Astrocyte of the hippocampus (primary cell): ENCODE measurements around the gene POP7.

ENCODE experiments used
- DNase-seq: peaks from one replicate; pipeline ENCODE4 v3.0.0; 2011; ENCODE audit warnings: low read depth, low spot score

POP7 gene

DNA sequence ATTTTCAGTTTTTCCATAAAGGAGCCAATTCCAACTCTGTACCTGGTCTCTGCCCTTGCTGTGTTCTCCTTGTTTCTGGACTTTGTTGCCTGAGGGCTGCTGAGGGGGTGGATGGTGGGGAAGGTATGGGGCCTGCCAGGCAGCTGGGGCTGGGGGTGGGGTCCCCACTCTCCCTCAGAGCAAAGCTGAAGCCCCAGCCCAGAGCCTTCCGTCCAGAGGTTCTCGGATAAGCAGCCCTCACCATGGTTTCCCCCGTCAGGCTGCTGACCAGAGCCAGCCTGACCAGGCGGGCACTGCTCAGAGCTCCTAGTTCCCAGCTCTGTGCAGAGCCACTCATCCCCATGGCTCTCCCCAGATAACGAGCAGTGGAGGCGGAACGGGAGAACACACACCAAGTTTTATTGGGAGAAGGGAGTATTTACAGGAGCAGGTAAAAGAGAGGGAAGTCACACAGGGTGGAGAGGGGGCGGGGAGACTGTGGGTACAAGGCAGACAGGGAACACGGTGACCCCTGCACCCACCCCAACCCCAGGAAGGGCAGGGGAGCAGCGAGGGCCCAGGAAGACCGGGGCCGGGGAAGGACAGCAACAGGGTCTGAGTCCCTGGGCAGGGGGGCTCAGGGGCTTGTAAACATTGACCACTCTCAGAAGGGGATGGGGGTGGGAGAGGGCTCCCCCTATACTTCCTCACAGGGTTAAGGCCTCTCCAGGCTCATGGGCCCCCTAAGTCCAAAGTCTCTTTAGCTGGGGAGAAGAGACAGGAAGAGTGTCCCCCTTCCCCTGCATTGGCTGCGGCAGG lies 26.6 kb upstream of the POP7 start:
- DNase-seq, result no peak

DNA sequence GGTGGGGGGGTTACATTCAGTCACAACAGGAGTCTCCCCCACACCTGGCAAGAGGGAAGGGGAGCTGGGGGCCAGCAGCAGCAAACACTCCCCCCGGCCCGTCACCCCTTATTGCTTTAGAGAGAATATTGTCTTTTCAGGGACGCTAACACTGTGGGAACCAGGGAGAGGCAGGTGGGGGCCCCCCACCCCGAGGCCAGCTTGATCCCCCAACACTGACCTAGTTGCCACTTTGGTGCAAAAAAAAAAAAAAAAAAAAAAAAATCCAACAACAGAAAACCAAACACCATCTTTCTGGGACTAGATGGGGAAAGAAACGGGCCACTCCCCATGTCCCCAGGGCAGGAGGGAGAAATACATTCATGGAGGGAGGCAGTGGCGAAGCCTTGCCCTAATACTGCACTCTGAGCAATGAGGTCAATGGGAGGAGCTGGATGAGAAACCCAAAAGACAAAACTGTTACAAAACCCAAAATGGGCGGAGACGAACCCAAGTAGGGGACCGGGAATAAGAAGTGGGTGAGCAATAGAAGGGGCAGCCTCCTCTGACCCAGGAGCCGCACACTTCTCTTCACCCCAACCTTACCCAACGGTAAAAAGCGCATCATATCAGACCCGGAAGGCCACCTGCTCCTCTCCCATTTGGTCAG lies 25.9 kb upstream of the POP7 start:
- DNase-seq, result no peak

- no peak for DNase-seq
Observed at GRCh38 chr7:100680576-100681271, 25.2 kb upstream of the POP7 start.

- DNase-seq, result no peak
Observed at GRCh38 chr7:100681491-100682227, 24.3 kb upstream of the POP7 start.

DNA sequence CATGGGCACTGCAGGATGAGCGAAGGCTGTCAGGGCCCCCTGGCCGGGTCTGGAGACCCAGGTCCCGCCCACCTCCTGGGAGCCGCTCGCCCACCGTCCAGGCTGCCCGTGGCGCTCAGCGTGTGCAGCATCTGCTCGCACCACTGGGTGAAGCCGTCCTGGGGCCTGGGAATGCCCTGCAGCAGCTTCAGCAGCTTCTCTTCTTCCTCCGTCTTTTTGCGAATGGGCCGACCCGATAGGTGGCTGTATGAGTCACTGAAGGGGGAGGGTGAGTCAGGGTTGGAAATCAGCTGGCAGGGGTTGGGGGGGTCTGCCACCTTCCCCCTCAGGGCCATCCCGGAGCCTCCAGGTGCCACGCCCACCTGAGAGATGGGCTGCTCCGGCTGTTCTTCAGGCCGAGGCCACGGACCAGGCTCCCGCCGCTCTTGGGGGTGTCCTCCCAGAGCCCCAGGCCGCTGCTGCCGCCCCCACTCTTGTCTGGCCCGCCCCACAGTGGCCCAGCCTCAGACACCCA lies 23.6 kb upstream of the POP7 start:
- peak; percentile 52 for DNase-seq

- DNase-seq, result no peak
Observed at GRCh38 chr7:100682991-100683658, 22.8 kb upstream of the POP7 start.

GRCh38 chr7:100683659-100684533 lies 22.0 kb upstream of the POP7 start:
- no peak for DNase-seq

DNA sequence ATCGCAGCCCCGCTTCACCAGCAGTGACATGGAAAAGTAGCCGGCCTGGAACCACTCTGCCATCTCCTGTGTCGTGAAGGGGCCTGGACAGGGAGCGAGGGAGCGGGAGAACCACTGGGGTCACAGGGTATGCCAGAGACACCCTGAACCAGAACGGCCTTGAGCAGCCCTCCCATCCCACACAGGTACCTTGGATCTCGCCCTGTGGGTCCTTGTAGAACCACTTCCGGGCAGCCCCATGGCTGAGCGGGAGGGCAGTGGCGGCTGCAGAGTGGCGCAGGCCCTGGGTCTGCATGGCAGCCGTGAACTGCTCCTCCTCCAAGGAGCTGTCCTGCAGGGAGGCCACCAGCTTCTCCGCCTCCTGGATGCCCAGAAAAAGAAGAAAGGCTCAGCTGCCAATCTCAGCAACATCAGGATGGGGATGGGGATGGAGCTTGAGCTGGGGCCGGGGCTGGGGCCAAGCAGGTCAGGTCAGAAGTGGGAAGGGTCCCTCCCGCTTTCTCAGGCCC lies 21.3 kb upstream of the POP7 start:
- DNase-seq, result no peak

DNA sequence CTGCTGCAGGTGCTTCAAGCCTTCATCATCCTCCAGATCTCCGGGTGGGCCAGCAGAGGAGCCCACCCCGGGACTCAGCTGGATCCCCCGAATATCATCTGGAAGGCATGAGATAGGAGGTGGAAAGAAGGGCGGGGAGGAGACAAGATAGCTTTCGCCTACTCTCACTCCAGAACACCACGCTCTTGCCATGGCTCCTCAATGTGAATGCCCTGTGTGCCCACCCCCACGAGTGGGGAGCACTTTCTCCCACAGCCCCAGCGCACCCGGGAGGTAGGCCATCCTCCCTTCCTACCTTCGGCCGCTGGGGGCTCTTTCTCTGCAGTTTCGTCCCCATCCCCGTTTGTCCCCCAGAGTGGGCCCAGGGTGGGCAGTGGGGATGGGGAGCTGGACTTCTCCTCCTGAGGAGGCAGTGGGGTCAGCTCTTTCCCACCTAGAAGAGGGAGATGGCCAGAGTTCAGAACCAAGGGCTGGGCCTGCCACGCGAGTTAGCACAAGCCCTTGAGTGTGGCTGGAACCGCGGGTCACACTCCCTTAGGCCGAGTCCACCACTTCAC lies 20.8 kb upstream of the POP7 start:
- DNase-seq, result no peak

GRCh38 chr7:100685631-100686145 lies 20.2 kb upstream of the POP7 start:
- DNase-seq, result no peak

- no peak for DNase-seq
Observed at GRCh38 chr7:100686201-100686821, 19.6 kb upstream of the POP7 start.

DNA sequence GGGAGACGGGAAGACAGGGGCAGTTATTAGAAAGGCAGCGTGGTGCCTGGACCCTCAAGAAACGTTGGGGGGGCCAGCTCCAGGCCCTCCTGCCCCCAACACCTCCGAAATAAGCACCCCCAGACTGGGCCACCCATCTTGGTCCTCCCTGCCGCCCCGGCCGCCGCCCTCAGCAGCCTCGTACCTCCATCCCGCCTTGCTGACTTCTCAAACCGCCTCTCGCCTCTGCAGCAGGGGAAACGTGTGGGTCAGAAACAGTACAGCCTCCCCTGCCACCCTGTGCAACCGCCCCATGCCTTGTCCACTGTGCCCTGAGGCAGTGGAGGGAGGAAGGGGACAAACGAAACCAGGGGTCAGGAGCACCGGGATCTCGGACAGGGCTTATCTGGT lies 19.1 kb upstream of the POP7 start:
- DNase-seq, result no peak

- DNase-seq, result no peak
Observed at GRCh38 chr7:100687261-100687660, 18.7 kb upstream of the POP7 start.

GRCh38 chr7:100687751-100688300 lies 18.1 kb upstream of the POP7 start:
- no peak for DNase-seq

DNA sequence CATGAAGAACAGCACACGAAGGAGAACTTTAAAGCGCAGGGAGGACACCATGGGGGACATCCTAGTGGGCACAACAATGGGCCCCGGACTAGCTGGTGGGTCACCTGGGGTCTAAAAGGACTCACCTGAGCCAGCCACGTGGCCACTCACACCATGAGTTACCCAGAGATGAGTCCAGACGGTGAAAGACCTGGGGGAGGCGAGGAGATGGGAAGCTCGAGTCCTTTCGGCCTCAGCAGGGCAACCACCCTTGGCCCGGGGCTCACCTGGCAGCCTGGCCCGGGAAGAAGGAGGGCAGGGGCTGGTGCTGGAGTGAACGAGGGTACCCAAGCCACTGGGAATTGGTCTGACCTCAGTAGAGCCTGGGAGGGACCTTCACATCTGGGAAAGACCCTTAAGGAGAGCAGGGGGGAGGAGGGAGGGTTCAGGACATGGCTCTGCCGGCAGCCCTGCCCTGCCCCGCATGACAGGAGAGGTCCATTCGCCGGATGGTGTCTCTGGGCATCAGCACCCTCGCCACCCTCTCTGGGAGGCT lies 17.5 kb upstream of the POP7 start:
- DNase-seq, result no peak

- no peak for DNase-seq
Observed at GRCh38 chr7:100689230-100690135, 16.4 kb upstream of the POP7 start.
